Measurements from ENCODE around the gene GNAS-AS1.

GRCh38 chr20:58865843-58866242, 15.1 kb upstream of the GNAS-AS1 start:
- TF ChIP-seq CTCF (IDR thresholded peaks at IDR 0.05; ENCODE audit: insufficient read depth, low read length), result no peak
- TF ChIP-seq, protein P1, sequence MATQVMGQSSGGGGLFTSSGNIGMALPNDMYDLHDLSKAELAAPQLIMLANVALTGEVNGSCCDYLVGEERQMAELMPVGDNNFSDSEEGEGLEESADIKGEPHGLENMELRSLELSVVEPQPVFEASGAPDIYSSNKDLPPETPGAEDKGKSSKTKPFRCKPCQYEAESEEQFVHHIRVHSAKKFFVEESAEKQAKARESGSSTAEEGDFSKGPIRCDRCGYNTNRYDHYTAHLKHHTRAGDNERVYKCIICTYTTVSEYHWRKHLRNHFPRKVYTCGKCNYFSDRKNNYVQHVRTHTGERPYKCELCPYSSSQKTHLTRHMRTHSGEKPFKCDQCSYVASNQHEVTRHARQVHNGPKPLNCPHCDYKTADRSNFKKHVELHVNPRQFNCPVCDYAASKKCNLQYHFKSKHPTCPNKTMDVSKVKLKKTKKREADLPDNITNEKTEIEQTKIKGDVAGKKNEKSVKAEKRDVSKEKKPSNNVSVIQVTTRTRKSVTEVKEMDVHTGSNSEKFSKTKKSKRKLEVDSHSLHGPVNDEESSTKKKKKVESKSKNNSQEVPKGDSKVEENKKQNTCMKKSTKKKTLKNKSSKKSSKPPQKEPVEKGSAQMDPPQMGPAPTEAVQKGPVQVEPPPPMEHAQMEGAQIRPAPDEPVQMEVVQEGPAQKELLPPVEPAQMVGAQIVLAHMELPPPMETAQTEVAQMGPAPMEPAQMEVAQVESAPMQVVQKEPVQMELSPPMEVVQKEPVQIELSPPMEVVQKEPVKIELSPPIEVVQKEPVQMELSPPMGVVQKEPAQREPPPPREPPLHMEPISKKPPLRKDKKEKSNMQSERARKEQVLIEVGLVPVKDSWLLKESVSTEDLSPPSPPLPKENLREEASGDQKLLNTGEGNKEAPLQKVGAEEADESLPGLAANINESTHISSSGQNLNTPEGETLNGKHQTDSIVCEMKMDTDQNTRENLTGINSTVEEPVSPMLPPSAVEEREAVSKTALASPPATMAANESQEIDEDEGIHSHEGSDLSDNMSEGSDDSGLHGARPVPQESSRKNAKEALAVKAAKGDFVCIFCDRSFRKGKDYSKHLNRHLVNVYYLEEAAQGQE (IDR thresholded peaks at IDR 0.05; ENCODE audit: insufficient replicate concordance, low read depth), result no peak
- TF ChIP-seq POLR2AphosphoS5 (IDR thresholded peaks at IDR 0.05; ENCODE audit: low read depth), result no peak
- TF ChIP-seq SPI1 (IDR thresholded peaks at IDR 0.05; ENCODE audit: borderline replicate concordance, low read depth), result no peak
- TF ChIP-seq GABPA (IDR thresholded peaks at IDR 0.05; ENCODE audit: low read depth), result no peak
